H9 (cell line): ENCODE measurements around the gene AKAP3. TPM values are rescaled to one million over a fixed set of nuclear protein-coding genes. Genes with fewer than 3 reads are reported as not detected.

Experiments used
- DNase-seq: peaks from one replicate; pipeline ENCODE4 v3.0.0-alpha.2; 2017
- H2AFZ ChIP-seq: one replicate; pipeline ENCODE4 v1.6.1; 2013; ENCODE audit warnings: mild to moderate bottlenecking, low read length, control low read depth, moderate library complexity
- H2AK5ac ChIP-seq: 2 replicates; pipeline ENCODE4 v1.6.1; 2013; ENCODE audit warnings: low read length, control low read depth, mixed read lengths; ENCODE audit not compliant: insufficient read length
- H2BK120ac ChIP-seq: one replicate; pipeline ENCODE4 v1.6.1; 2013; ENCODE audit warnings: low read depth, mild to moderate bottlenecking, low read length, control low read depth, inconsistent platforms; ENCODE audit not compliant: poor library complexity, severe bottlenecking
- H2BK12ac ChIP-seq: 2 replicates; pipeline ENCODE4 v1.6.1; 2013; ENCODE audit warnings: low read length, control low read depth, mixed read lengths, low read depth; ENCODE audit not compliant: insufficient read length
- H2BK15ac ChIP-seq: 2 replicates; pipeline ENCODE4 v1.6.1; 2013; ENCODE audit warnings: low read depth, low read length, control low read depth
- H2BK20ac ChIP-seq: one replicate; pipeline ENCODE4 v1.6.1; 2013; ENCODE audit warnings: low read depth, mild to moderate bottlenecking, low read length, control low read depth, inconsistent platforms; ENCODE audit not compliant: poor library complexity, severe bottlenecking
- H2BK5ac ChIP-seq: 2 replicates; pipeline ENCODE4 v1.6.1; 2013; ENCODE audit warnings: low read length, control low read depth, mixed read lengths; ENCODE audit not compliant: insufficient read length
- H3K14ac ChIP-seq: 2 replicates; pipeline ENCODE4 v1.6.1; 2013; ENCODE audit warnings: low read length, control low read depth; ENCODE audit not compliant: insufficient read depth
- H3K18ac ChIP-seq: 2 replicates; pipeline ENCODE4 v1.6.1; 2013; ENCODE audit warnings: low read depth, mild to moderate bottlenecking, mixed read lengths, low read length, control low read depth; ENCODE audit not compliant: insufficient read length
- H3K23ac ChIP-seq: 2 replicates; pipeline ENCODE4 v1.6.1; 2013; ENCODE audit warnings: low read length, control low read depth, mixed read lengths, low read depth; ENCODE audit not compliant: insufficient read length
- H3K23me2 ChIP-seq: 2 replicates; pipeline ENCODE4 v1.6.1; 2013; ENCODE audit warnings: low read depth, mild to moderate bottlenecking, mixed read lengths, low read length, control low read depth; ENCODE audit not compliant: insufficient read length, poor library complexity, severe bottlenecking
- H3K27ac ChIP-seq: 2 replicates; pipeline ENCODE4 v1.5.1; 2013; ENCODE audit warnings: low read length, control low read depth, mixed read lengths, low read depth; ENCODE audit not compliant: insufficient read length
- H3K27me3 ChIP-seq: 2 replicates; pipeline ENCODE4 v1.6.1; 2013; ENCODE audit warnings: low read length, control low read depth, inconsistent platforms; ENCODE audit not compliant: insufficient read depth
- H3K4ac ChIP-seq: 2 replicates; pipeline ENCODE4 v1.6.1; 2013; ENCODE audit warnings: low read depth, mild to moderate bottlenecking, control low read depth, inconsistent platforms, low read length, moderate library complexity
- H3K4me1 ChIP-seq: 2 replicates; pipeline ENCODE4 v1.6.1; 2013; ENCODE audit warnings: low read length, control low read depth, inconsistent platforms; ENCODE audit not compliant: insufficient read depth
- H3K4me2 ChIP-seq: 2 replicates; pipeline ENCODE4 v1.6.1; 2013; ENCODE audit warnings: low read length, control low read depth, mixed read lengths; ENCODE audit not compliant: insufficient read length, insufficient read depth
- H3K56ac ChIP-seq: 2 replicates; pipeline ENCODE4 v1.6.1; 2013; ENCODE audit warnings: low read depth, mild to moderate bottlenecking, mixed read lengths, low read length, control low read depth; ENCODE audit not compliant: insufficient read length
- H3K79me1 ChIP-seq: 2 replicates; pipeline ENCODE4 v1.6.1; 2013; ENCODE audit warnings: low read depth, mild to moderate bottlenecking, moderate library complexity, low read length, control low read depth, inconsistent platforms; ENCODE audit not compliant: insufficient read depth, poor library complexity, severe bottlenecking
- H3K79me2 ChIP-seq: 2 replicates; pipeline ENCODE4 v1.6.1; 2013; ENCODE audit warnings: low read length, control low read depth, inconsistent platforms; ENCODE audit not compliant: insufficient read depth
- H3K9ac ChIP-seq: 2 replicates; pipeline ENCODE4 v1.6.1; 2013; ENCODE audit warnings: low read length, control low read depth, mixed read lengths; ENCODE audit not compliant: insufficient read length; ENCODE audit errors: extremely low read depth
- H3K9me3 ChIP-seq: one replicate; pipeline ENCODE4 v1.6.1; 2013; ENCODE audit warnings: low read depth, low read length, inconsistent platforms; ENCODE audit not compliant: control insufficient read depth
- H3T11ph ChIP-seq: one replicate; pipeline ENCODE4 v1.6.1; 2013; ENCODE audit warnings: mild to moderate bottlenecking, low read length, control low read depth, inconsistent platforms
- H4K20me1 ChIP-seq: one replicate; pipeline ENCODE4 v1.6.1; 2013; ENCODE audit not compliant: control insufficient read depth, insufficient read length, insufficient read depth
- H4K5ac ChIP-seq: 2 replicates; pipeline ENCODE4 v1.6.1; 2013; ENCODE audit warnings: low read depth, mild to moderate bottlenecking, mixed read lengths, low read length, control low read depth; ENCODE audit not compliant: insufficient read length
- H4K8ac ChIP-seq: replicated peaks from 2 replicates; pipeline ENCODE4 v1.6.1; 2013; ENCODE audit warnings: low read length, control low read depth, mixed read lengths, low read depth; ENCODE audit not compliant: insufficient read length
- H4K91ac ChIP-seq: 2 replicates; pipeline ENCODE4 v1.6.1; 2013; ENCODE audit warnings: low read depth, mild to moderate bottlenecking, moderate library complexity, mixed read lengths, low read length, control low read depth; ENCODE audit not compliant: insufficient read length
- H3K27ac Mint-ChIP-seq, 3 experiments: 2 replicates in 2 of 3; 3 replicates in 1 of 3; pipeline ENCODE4 v1.8.0; 2020 to 2021; ENCODE audit warnings: mixed read lengths in 3 of 3, mild to moderate bottlenecking in 1 of 3, moderate library complexity in 1 of 3
- H3K27me3 Mint-ChIP-seq: 2 replicates; pipeline ENCODE4 v1.8.0; 2021; ENCODE audit warnings: low read depth, mild to moderate bottlenecking, moderate library complexity, mixed read lengths
- H3K36me3 Mint-ChIP-seq, 3 experiments: 2 replicates in 2 of 3; 3 replicates in 1 of 3; pipeline ENCODE4 v1.8.0; 2020 to 2021; ENCODE audit warnings: low read depth in 3 of 3, mixed read lengths in 3 of 3; ENCODE audit not compliant: insufficient read depth in 1 of 3
- H3K4me1 Mint-ChIP-seq, 2 experiments: 2 replicates each; pipeline ENCODE4 v1.8.0; 2020; ENCODE audit warnings: mixed read lengths in 2 of 2
- H3K4me3 Mint-ChIP-seq, 2 experiments: 2 replicates in 1 of 2; 3 replicates in 1 of 2; pipeline ENCODE4 v1.8.0; 2020 to 2021; ENCODE audit warnings: mild to moderate bottlenecking in 2 of 2, mixed read lengths in 2 of 2, moderate library complexity in 1 of 2
- H3K9me3 Mint-ChIP-seq, 2 experiments: 2 replicates in 1 of 2; 3 replicates in 1 of 2; pipeline ENCODE4 v1.8.0; 2020; ENCODE audit warnings: mild to moderate bottlenecking in 2 of 2, mixed read lengths in 2 of 2, moderate library complexity in 1 of 2
- WGBS: extraction: QIAGEN DNeasy Blood & Tissue Kit; methylation state at CpG from one replicate; pipeline ENCODE4 v1.1.7; 2013; ENCODE audit warnings: missing lambda C conversion rate, low lambda C conversion rate, mixed read lengths; ENCODE audit not compliant: insufficient read length; ENCODE audit errors: extremely low coverage; 5-methylcytosine and 5-hydroxymethylcytosine counted together
- total RNA-seq: library from RNA; stranded (reverse); gene quantifications from 2 replicates; pipeline ENCODE4 v1.2.1, GENCODE V29; 2021
- TF ChIP-seq, protein P1 (sequence below): fragments of 200-600 bp; sonication (generic); conservative IDR thresholded peaks from 3 replicates; pipeline ENCODE4 v1.8.0; 2021; ENCODE audit warnings: antibody characterized with exemption, mild to moderate bottlenecking

Gene AKAP3
- total RNA-seq, 1 experiment from 2014 or later = 1.3 TPM

DNA sequence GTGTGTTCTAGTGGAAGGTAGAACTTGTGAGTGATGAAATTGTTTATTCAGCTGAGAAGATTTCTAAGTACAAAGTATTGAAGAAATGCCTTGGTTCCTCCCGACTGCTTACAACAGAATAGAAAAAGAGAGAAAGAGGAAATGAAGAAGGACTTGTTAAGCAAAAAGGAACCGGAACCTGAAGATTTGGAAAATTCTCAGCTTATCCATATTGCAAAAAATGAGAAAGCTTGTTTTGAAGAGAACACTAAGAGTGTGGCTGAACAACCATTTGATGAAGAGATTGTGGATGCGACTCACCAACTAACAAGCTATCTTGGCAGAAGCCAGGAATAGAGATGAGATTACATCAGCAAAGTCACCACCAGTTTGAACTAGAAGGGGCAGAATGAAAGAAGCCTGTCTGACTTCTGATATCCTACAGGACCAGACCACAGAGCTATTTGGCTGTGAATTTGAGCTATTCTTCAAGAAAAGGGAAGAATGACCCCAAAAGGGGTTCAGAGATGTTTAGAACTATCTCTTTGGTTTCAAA, 15.2 kb upstream of the AKAP3 start:
- Histone ChIP-seq H3K79me1 (no peaks in the 10 kb centered on the region), H4K8ac (no peak overlapping the region), H2BK120ac (no peak overlapping the region), H2BK15ac (no peak overlapping the region), H2AFZ (no peak overlapping the region), H3K79me2 (no peaks in the 10 kb centered on the region), H3K56ac (no peak overlapping the region), H4K5ac (no peak overlapping the region), H3K4me1 (no peaks in the 10 kb centered on the region), H3K9ac (no peak overlapping the region), H3K18ac (no peak overlapping the region), H3K27me3 (no peaks in the 10 kb centered on the region), H3K9me3 (no peaks in the 10 kb centered on the region), H3K23ac (no peak overlapping the region), H2BK12ac (no peak overlapping the region), H3K4ac (no peak overlapping the region), H2AK5ac (no peak overlapping the region), H3K23me2 (no peaks in the 10 kb centered on the region), H2BK20ac (no peak overlapping the region), H3K14ac (no peak overlapping the region), H2BK5ac (no peak overlapping the region), H3T11ph (no peak overlapping the region), H3K27ac (no peak overlapping the region), H3K4me2 (no peak overlapping the region), H4K20me1 (no peaks in the 10 kb centered on the region), H4K91ac (no peak overlapping the region)
- Mint-ChIP-seq H3K4me3 (no peak overlapping the region), H3K4me1 (no peaks in the 10 kb centered on the region), H3K9me3 (no peaks in the 10 kb centered on the region), H3K36me3 (peaks cover 33 to 57% (median 45%) of the 10 kb centered on the region in 3 experiments; a peak in 6 of 7 replicates), H3K27me3 (no peaks in the 10 kb centered on the region), H3K27ac (no peak overlapping the region)
- TF ChIP-seq, protein P1, sequence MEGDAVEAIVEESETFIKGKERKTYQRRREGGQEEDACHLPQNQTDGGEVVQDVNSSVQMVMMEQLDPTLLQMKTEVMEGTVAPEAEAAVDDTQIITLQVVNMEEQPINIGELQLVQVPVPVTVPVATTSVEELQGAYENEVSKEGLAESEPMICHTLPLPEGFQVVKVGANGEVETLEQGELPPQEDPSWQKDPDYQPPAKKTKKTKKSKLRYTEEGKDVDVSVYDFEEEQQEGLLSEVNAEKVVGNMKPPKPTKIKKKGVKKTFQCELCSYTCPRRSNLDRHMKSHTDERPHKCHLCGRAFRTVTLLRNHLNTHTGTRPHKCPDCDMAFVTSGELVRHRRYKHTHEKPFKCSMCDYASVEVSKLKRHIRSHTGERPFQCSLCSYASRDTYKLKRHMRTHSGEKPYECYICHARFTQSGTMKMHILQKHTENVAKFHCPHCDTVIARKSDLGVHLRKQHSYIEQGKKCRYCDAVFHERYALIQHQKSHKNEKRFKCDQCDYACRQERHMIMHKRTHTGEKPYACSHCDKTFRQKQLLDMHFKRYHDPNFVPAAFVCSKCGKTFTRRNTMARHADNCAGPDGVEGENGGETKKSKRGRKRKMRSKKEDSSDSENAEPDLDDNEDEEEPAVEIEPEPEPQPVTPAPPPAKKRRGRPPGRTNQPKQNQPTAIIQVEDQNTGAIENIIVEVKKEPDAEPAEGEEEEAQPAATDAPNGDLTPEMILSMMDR = no peak
- no peak for DNase-seq
- no CpG with 5 or more reads among the region's 3 CpGs for WGBS
